Activated naive CD4-positive, alpha-beta T cell (primary cell): Measurements from ENCODE around the gene VAPB.
A peak's percentile ranks its signal among the peaks of the same experiment; 100 is the strongest.

Experiments used
- DNase-seq, 4 experiments: peaks; one replicate each; lab custom pipeline; 2025; lab: John Stamatoyannopoulos, UW

Gene VAPB

GRCh38 chr20:58435237-58435636 lies 46.2 kb downstream of the VAPB start:
- DNase-seq, result no peak

GRCh38 chr20:58436868-58437645 lies 48.0 kb downstream of the VAPB start:
- DNase-seq, result no peak

GRCh38 chr20:58438970-58439808 lies 50.2 kb downstream of the VAPB start:
- no peak for DNase-seq

GRCh38 chr20:58440021-58440767 lies 51.2 kb downstream of the VAPB start:
- no peak for DNase-seq

GRCh38 chr20:58441723-58442122 lies 52.7 kb downstream of the VAPB start:
- DNase-seq, result no peak

GRCh38 chr20:58444746-58445255 lies 55.8 kb downstream of the VAPB start:
- DNase-seq, result no peak

GRCh38 chr20:58446264-58446959 lies 57.4 kb downstream of the VAPB start:
- no peak for DNase-seq

GRCh38 chr20:58446960-58447265 lies 57.9 kb downstream of the VAPB start:
- no peak for DNase-seq

GRCh38 chr20:58447511-58448391 lies 58.7 kb downstream of the VAPB start:
- DNase-seq, result peak in 2 of 4 experiments; percentile 15 to 37

- no peak for DNase-seq
Measured at GRCh38 chr20:58448958-58449357, 59.9 kb downstream of the VAPB start.

- DNase-seq, result no peak
Measured at GRCh38 chr20:58449681-58450221, 60.7 kb downstream of the VAPB start.

- DNase-seq, result no peak
Measured at GRCh38 chr20:58450254-58450653, 61.2 kb downstream of the VAPB start.

GRCh38 chr20:58452667-58453255 lies 63.7 kb downstream of the VAPB start:
- no peak for DNase-seq

GRCh38 chr20:58453391-58453790 lies 64.4 kb downstream of the VAPB start:
- DNase-seq, result no peak

- DNase-seq, result no peak
Measured at GRCh38 chr20:58454460-58454859, 65.4 kb downstream of the VAPB start.

GRCh38 chr20:58457083-58457695 lies 68.2 kb downstream of the VAPB start:
- no peak for DNase-seq

GRCh38 chr20:58458342-58459057 lies 69.5 kb downstream of the VAPB start:
- DNase-seq, result no peak

GRCh38 chr20:58459058-58459750 lies 70.2 kb downstream of the VAPB start:
- no peak for DNase-seq
